SK-MEL-5 (cell line): ENCODE results near the gene ARHGEF17. TPM values are rescaled to one million over a fixed set of nuclear protein-coding genes. Genes with fewer than 3 reads are reported as not detected.

ENCODE experiments used
- DNase-seq: peaks from one replicate; pipeline ENCODE4 v3.0.0-alpha.2; 2016; ENCODE audit warnings: low read depth, low spot score
- in situ Hi-C: cut with HindIII; loops from 2 replicates; pipeline ENCODE4 v1.10.0; 2016; ENCODE audit warnings: low sequenced_read_pairs, high pct_unique_total_duplicates, low pct_unique_long_range_greater_than_20kb
- total RNA-seq: library from RNA; depleted of rRNA; stranded (reverse); fragments of >200 nt; shearing (Covaris generic); gene quantifications from 2 replicates; pipeline ENCODE4 v1.2.3, GENCODE V29; 2014

The ARHGEF17 gene
- total RNA-seq, 1 experiment from 2014 or later = 1.5 TPM

DNA sequence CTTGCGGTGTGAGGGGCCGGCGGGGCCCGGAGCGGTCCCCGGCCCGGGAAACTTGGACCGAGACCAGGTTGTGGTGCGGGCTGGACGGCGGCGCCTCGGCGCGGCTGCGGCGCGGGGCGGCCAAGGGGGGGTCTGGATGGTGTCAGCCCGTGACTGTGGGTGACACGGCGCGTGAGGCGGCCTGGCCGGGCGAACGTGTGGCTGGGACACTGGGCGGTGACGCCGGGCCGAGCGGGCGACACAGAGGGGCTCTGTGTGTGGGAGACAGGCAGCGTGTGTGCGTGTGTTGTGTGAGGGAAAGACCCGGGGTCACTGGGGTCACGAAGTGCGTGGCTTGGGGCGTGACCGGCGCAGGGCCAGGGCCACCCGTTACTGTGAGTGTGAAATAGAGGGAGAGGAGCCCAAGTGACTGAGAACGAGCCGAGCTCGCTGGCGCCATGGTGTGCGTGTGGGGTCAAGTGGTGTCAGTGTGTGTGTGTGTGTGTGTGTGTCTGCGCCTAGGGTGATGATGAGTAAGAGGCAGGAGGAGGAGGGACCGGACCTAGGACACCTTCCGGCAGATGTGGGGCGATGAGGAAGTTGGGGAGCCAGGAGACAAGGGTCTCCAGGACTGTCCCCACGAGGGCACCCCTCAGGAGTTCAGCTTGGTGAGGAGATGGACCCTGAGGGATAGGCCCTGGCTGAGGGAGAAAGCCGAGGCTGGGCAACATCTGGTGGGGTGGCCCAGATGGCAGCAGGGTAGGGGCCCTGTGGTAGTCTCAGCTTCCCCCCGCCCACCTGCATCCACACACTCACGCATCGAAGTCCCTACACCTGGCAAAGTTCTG, 68.9 kb downstream of the ARHGEF17 start:
- in situ Hi-C loops = no loop called here
- peak; percentile 55 for DNase-seq

- no peak for DNase-seq
- in situ Hi-C loops = no loop called here
Measured at GRCh38 chr11:73379189-73379880, 71.3 kb downstream of the ARHGEF17 start.

DNA sequence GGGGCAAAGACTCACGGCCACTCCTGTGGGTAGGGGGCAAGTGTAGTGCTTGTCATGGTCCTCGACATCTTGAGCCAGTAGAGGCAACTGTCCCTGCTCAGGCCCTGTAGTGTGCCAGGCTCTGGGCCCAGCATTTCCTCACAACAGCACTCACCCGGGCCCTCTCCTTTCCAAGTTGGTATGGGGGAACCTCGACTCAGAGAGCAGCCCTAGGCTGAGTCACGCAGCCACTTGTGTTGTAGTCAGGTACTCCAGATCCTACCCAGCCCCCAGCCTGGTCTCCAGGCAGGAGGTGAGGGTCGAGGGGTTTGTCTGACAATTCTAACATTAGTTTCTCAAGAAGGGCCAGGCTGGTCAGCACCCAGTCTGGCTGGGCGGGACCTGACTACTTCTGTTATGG, 72.3 kb downstream of the ARHGEF17 start:
- DNase-seq = no peak
- in situ Hi-C loops = no loop called here

- in situ Hi-C loops = no loop called here
- DNase-seq = no peak
Measured at GRCh38 chr11:73380897-73381410, 72.9 kb downstream of the ARHGEF17 start.

GRCh38 chr11:73381589-73381988, 73.5 kb downstream of the ARHGEF17 start:
- in situ Hi-C loops = no loop called here
- no peak for DNase-seq

DNA sequence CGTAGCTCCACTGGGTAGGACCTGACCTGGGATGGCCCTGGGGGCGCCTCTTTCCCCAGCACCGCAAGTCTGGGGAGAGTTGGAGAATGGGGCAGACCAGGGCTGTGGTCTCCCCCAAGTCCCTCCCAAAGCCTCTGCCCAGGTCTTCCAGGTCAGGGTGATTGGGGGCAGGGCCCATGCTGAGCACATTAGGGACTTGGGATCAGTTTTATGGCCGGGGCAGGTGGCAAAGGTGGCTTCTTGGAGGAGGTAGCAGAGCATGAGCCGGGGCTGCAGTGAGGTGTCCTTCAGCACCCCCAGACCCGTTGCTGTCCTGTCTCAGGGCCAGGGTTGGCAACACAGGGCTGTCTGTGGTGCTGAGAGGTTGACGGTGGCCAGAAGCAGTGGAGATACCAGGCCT, 74.1 kb downstream of the ARHGEF17 start:
- DNase-seq = no peak
- in situ Hi-C loops = no loop called here

GRCh38 chr11:73382747-73383146, 74.7 kb downstream of the ARHGEF17 start:
- DNase-seq = no peak
- in situ Hi-C loops = no loop called here

DNA sequence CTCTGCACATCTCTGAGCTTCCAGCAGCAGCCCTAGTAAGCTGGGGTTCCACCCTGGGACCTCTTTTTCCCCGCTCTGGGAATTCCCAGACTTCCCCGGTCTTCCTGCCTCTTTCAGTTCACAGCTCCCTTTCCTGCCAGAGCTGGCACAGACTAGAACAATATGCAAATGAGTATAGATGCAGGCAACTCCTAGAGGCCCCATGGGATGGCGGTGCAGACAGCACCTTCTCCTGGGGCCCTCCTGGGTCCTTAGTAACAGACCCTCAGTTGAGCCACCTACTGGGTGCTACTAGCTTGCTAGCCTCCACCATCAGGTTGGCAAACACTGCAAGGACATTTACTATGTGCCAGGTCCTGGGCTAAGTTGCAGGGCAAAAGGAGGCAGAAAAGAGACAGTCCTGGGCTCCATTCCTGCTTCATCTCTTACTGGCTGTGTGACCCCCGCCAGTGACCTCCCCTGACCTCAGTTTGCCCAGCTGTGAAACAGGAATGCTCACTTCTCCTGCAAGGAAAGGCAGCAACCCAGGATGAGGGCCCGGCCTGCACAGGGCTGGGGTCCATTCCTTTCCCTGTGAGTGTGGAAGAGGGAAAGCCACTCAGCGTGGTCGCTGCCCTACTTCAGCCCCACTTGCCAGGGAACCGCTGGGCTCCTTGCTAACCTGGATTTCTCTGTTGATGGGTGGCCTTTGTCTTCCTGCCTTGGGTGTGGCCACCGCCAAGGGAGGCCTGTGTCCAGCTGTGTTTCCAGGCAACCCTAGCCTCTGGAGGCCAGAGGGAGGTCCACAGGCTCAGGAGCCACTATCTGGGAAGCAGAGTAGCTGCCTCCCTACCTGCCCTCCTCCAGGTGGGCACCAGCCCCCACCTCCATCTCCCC, 75.4 kb downstream of the ARHGEF17 start:
- DNase-seq = no peak
- in situ Hi-C loops = no loop called here

- no peak for DNase-seq
- in situ Hi-C loops = no loop called here
Measured at GRCh38 chr11:73384125-73384441, 76.0 kb downstream of the ARHGEF17 start.

DNA sequence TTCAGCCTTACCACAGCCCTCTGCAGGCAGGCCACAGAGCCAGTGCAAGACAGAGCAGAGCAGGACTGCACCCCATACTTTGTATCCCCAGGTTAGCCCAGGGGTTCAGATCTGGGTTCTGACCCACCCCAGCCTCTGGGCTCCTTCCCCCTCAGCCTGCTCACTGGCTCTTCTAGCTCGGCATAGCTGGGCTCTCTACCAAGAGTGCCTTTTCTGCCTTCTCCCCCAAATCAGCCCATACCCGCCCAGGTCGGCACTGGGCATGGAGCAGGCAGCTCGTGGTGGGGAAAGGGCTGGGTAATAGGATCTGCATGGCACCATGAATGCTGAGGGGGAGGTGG, 76.4 kb downstream of the ARHGEF17 start:
- in situ Hi-C loops = no loop called here
- DNase-seq = no peak

- in situ Hi-C loops = no loop called here
- no peak for DNase-seq
Measured at GRCh38 chr11:73384872-73385689, 77.0 kb downstream of the ARHGEF17 start.

- in situ Hi-C loops = no loop called here
- DNase-seq = no peak
Measured at GRCh38 chr11:73386016-73386415, 77.9 kb downstream of the ARHGEF17 start.

GRCh38 chr11:73386546-73386945, 78.5 kb downstream of the ARHGEF17 start:
- DNase-seq = no peak
- in situ Hi-C loops = no loop called here

GRCh38 chr11:73387594-73388264, 79.7 kb downstream of the ARHGEF17 start:
- DNase-seq = no peak
- in situ Hi-C loops = no loop called here

DNA sequence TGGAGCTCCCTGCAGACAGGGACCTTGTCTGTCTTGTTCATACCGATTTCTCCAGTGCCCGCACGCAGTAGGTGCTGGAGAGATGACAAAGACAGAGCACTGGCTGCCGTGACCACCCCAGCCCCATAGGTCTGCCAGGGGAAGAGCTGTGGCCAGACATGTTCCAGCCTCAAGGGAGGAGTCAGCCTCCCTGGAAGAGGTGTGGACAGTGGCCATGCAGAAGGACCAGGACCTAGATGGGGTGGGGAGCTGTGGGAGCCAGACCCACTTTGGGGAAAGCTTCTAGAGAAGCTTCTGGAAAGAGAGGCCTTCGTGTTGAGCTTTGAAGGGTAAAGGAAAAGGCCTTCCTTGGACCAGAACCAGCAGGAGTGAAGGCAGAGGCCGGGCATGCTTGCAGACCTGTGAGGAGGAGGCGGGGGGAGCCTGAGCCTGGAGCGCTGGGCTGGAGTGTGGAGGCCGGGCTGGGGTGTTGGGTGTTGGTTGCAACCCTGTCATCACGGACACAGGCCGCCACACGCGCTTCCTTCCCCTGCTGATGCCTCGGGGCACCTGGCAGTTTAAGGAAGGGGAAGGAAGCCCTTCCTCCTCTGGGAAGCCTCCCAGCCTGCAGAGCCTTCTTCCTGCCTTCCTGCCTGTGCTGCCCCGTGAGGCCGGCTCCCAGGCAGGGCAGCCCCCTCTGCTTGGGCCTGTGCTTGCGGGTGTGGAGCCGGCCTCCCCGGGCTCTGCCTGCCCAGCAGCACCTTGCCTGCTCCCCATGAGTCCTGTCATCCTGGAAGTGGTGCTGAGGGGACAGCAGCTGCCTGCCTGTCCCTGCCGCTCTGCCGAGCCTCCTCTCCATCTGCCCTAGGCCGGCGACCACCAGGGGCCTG, 80.4 kb downstream of the ARHGEF17 start:
- in situ Hi-C loops = no loop called here

DNA sequence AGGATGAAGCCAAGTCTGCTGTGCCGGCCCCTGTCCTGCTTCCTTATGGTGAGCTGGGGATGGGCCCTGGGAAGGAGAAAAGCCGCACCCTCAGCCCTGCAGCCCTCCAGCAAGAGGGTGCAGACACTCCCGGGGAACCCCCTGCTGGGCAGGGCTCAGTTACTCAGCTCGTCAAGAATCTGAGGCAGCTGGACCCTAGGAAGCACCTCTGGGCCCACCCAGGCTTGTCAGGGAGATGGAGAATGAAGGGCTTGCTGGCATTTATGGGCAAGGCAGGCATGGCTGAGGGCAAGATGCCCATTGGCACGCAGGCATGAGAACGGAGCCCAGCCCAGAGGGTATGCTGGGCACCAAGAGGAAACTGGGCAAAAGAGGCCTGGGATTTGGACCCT, 81.1 kb downstream of the ARHGEF17 start:
- in situ Hi-C loops = no loop called here
- no peak for DNase-seq

More for the DNA sequence above, 80.4 kb downstream of the ARHGEF17 start:
- DNase-seq = no peak
